PFSK-1 (cell line): ENCODE results near the gene TOR1A.

Source experiments
- FOXP2 ChIP-seq: optimal IDR thresholded peaks from 2 replicates; pipeline ENCODE3; 2011; ENCODE audit warnings: borderline replicate concordance, control low read depth, inconsistent platforms; ENCODE audit not compliant: insufficient read depth; ENCODE audit errors: extremely low read length, extremely low read depth
- POLR2AphosphoS5 ChIP-seq: IDR thresholded peaks from 2 replicates; pipeline ENCODE4 v1.6.1; 2012; ENCODE audit warnings: low read depth, mild to moderate bottlenecking, control low read depth, low read length, moderate library complexity
- SIN3A ChIP-seq: IDR thresholded peaks from 2 replicates; pipeline ENCODE4 v1.6.1; 2012; ENCODE audit warnings: mild to moderate bottlenecking, low read length, moderate library complexity, borderline replicate concordance; ENCODE audit not compliant: insufficient read depth
- TAF1 ChIP-seq: IDR thresholded peaks from 2 replicates; pipeline ENCODE4 v1.6.1; 2012; ENCODE audit warnings: low read length, control low read depth, borderline replicate concordance; ENCODE audit not compliant: insufficient read depth
- TF ChIP-seq, protein P1 (sequence below), 2 experiments: IDR thresholded peaks; 2 replicates each; pipeline versions ENCODE4 v1.6.1 to v1.8.0; 2011 to 2012; ENCODE audit warnings: low read depth in 2 of 2, low read length in 2 of 2, control low read depth in 1 of 2, inconsistent platforms in 1 of 2, mild to moderate bottlenecking in 1 of 2, moderate library complexity in 1 of 2; ENCODE audit not compliant: insufficient read depth in 1 of 2

The TOR1A gene

DNA sequence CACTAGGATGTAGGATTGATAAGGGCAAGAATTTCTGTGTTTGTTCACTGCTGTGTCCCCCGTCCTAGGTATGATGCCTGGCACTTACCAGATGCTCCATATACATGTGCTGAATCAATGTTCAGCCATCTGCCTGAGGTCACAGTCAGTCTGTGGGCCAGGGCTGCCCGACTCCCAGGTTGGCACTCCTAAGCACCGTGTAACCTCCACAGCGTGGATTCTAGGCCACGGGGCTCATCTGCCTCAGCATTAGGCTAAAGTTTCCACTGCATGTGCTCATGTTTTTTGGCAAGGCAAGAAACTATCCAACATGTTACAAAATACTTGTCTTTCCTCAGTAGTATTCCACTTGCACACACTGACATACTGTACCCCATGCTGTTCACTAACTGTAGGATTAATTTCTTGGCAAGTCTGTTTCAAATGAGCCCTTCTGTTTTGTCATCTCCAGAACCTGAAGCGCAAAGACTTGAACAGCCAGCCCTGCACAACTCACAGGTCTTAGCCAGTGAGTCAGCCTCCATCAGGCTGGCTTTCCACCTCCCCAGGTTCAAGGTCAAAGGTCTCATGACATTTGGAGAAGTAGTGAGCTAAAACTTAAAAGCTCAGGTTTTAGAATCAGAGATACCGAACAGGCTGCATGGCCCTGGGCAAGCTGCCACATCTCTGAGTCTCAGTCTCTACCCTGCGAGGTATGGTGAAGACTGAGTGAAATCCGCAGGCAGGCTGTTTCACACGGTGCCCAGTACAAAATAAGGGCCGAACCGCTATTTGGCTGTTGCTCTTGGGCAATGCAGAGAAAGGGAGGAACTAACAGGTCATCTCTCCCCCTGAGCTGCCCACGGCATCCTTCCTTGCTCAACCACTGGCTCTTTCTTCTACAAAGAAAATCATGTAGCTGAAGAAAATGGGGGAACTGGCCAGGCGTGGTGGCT lies 7.2 kb downstream of the TOR1A start:
- TF ChIP-seq TAF1 (no peak), POLR2AphosphoS5 (no peak), SIN3A (no peak), FOXP2 (no peak)
- TF ChIP-seq, protein P1, sequence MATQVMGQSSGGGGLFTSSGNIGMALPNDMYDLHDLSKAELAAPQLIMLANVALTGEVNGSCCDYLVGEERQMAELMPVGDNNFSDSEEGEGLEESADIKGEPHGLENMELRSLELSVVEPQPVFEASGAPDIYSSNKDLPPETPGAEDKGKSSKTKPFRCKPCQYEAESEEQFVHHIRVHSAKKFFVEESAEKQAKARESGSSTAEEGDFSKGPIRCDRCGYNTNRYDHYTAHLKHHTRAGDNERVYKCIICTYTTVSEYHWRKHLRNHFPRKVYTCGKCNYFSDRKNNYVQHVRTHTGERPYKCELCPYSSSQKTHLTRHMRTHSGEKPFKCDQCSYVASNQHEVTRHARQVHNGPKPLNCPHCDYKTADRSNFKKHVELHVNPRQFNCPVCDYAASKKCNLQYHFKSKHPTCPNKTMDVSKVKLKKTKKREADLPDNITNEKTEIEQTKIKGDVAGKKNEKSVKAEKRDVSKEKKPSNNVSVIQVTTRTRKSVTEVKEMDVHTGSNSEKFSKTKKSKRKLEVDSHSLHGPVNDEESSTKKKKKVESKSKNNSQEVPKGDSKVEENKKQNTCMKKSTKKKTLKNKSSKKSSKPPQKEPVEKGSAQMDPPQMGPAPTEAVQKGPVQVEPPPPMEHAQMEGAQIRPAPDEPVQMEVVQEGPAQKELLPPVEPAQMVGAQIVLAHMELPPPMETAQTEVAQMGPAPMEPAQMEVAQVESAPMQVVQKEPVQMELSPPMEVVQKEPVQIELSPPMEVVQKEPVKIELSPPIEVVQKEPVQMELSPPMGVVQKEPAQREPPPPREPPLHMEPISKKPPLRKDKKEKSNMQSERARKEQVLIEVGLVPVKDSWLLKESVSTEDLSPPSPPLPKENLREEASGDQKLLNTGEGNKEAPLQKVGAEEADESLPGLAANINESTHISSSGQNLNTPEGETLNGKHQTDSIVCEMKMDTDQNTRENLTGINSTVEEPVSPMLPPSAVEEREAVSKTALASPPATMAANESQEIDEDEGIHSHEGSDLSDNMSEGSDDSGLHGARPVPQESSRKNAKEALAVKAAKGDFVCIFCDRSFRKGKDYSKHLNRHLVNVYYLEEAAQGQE (IDR thresholded peaks at IDR 0.05; ENCODE audit: insufficient read depth in 1 of 2, low read depth in 2 of 2, low read length in 2 of 2): no peak

- no peak for TF ChIP-seq FOXP2
Measured at GRCh38 chr9:129815278-129815677, 8.7 kb downstream of the TOR1A start.

- TF ChIP-seq FOXP2 (no peak), TAF1 (no peak), SIN3A (no peak), POLR2AphosphoS5 (no peak)
- TF ChIP-seq, protein P1 (IDR thresholded peaks at IDR 0.05; ENCODE audit: insufficient read depth in 1 of 2, low read depth in 2 of 2, low read length in 2 of 2): no peak
Measured at GRCh38 chr9:129814432-129815223, 9.3 kb downstream of the TOR1A start.

GRCh38 chr9:129813661-129814060 lies 10.3 kb downstream of the TOR1A start:
- TF ChIP-seq POLR2AphosphoS5: no peak
- TF ChIP-seq SIN3A: no peak
- no peak for TF ChIP-seq TAF1
- TF ChIP-seq FOXP2: no peak
- TF ChIP-seq, protein P1 (IDR thresholded peaks at IDR 0.05; ENCODE audit: insufficient read depth in 1 of 2, low read depth in 2 of 2, low read length in 2 of 2): no peak

- TF ChIP-seq TAF1: no peak
- no peak for TF ChIP-seq FOXP2
- no peak for TF ChIP-seq SIN3A
- TF ChIP-seq, protein P1 (IDR thresholded peaks at IDR 0.05; ENCODE audit: insufficient read depth in 1 of 2, low read depth in 2 of 2, low read length in 2 of 2): no peak
- TF ChIP-seq POLR2AphosphoS5: no peak
Measured at GRCh38 chr9:129812385-129812784, 11.6 kb downstream of the TOR1A start.
